ENCODE measurements around the gene SMAD6.

DNA sequence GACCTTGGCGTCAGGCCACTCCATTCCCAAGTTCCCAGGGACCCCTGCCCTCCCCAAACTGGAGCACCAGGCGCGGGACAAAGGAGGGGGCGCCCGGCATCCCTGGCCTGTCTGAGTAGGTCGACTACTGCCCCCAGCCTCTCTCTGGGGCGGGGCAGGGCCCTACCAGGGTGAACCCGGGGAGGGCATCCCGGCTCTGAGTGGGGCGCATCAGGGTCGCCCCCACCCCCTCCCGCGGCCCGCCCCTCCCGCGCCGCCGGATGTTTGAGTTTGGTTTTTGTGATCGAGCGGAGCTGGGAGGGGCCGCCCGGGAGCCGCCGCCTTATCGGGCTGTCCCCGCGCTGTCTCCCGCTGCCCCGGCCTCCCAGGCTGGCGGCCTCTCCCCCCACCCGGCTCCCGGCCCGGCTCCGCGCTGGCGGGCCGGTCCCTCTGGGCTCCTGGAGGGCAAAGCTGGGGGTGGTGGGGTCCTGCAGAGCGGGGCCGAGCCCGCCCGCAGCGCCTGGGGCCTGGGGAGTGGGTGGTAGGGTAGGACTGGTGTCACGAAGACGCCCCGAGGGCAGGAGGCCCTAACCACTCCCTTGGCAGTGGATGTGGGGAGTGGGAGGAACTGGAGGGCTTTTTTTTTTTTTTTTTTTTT is 47.2 kb upstream of the SMAD6 start:
- TF ChIP-seq, protein P1, sequence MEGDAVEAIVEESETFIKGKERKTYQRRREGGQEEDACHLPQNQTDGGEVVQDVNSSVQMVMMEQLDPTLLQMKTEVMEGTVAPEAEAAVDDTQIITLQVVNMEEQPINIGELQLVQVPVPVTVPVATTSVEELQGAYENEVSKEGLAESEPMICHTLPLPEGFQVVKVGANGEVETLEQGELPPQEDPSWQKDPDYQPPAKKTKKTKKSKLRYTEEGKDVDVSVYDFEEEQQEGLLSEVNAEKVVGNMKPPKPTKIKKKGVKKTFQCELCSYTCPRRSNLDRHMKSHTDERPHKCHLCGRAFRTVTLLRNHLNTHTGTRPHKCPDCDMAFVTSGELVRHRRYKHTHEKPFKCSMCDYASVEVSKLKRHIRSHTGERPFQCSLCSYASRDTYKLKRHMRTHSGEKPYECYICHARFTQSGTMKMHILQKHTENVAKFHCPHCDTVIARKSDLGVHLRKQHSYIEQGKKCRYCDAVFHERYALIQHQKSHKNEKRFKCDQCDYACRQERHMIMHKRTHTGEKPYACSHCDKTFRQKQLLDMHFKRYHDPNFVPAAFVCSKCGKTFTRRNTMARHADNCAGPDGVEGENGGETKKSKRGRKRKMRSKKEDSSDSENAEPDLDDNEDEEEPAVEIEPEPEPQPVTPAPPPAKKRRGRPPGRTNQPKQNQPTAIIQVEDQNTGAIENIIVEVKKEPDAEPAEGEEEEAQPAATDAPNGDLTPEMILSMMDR (conservative IDR thresholded peaks at IDR 0.05): no peak
- no peak for TF ChIP-seq ZFX (IDR thresholded peaks at IDR 0.05)
